ENCODE measurements around the gene MYOG. TPM values are rescaled to one million over a fixed set of nuclear protein-coding genes. Genes with fewer than 3 reads are reported as not detected.

MYOG gene
- total and polyA plus RNA-seq, 2 of the 13 experiments (the other 11 are each of a cell fraction or from before 2014, with no cell fraction given): not detected

GRCh38 chr1:203096566-203096965, 10.8 kb upstream of the MYOG start (continued):
- TF ChIP-seq, protein P1, sequence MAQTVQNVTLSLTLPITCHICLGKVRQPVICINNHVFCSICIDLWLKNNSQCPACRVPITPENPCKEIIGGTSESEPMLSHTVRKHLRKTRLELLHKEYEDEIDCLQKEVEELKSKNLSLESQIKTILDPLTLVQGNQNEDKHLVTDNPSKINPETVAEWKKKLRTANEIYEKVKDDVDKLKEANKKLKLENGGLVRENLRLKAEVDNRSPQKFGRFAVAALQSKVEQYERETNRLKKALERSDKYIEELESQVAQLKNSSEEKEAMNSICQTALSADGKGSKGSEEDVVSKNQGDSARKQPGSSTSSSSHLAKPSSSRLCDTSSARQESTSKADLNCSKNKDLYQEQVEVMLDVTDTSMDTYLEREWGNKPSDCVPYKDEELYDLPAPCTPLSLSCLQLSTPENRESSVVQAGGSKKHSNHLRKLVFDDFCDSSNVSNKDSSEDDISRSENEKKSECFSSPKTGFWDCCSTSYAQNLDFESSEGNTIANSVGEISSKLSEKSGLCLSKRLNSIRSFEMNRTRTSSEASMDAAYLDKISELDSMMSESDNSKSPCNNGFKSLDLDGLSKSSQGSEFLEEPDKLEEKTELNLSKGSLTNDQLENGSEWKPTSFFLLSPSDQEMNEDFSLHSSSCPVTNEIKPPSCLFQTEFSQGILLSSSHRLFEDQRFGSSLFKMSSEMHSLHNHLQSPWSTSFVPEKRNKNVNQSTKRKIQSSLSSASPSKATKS (CRISPR knock-in tag; IDR thresholded peaks at IDR 0.05): no peak
- TF ChIP-seq MBNL3 (CRISPR knock-in tag; conservative IDR thresholded peaks at IDR 0.05) (no peak), ZNF207 (IDR thresholded peaks at IDR 0.05; ENCODE audit: borderline replicate concordance) (no peak)

DNA sequence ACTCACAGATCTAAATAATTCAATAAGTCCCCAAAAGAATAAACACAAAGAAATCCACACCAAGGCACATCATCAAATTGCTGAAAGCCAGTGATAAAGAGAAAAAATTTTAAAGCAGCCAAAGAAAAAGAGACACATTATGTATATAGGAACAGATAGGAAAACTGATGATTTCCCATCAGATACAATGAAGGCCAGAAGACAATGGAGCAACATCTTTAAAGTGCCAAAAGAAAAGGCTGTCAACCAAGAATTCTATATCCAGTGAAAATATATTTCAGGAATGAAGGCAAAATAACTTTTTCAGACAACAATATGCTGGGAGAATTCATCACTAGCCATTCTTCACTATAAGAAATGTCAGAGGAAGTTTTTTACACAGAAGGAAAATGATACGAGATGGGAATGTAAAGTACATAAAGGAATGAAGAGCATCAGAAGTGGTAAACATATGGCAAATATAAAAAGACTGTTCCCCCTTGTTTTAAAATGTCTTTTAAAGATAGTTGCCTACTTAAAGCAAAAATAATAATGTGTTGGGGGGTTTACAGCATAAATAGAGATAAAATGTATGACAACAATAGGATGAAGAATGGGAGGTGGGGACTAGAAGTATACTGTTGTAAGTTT, 9.4 kb upstream of the MYOG start:
- intact Hi-C loops (cut with micrococcal nuclease; ENCODE audit: unreplicated experiment) (no loop called here), in situ Hi-C loops (cut with HindIII; ENCODE audit: extremely low pct_ligation_motif_present, low pct_unique_long_range_greater_than_20kb) (no loop called here)
- Histone ChIP-seq H2AFZ (ENCODE audit: low read length) (no peak overlapping the region), H3K9ac (ENCODE audit: insufficient read depth, low read depth, low read length) (no peak overlapping the region), H3K27me3 (ENCODE audit: control insufficient read depth in 1 of 2, insufficient read depth in 2 of 2, low read length in 2 of 2) (no peaks in the 10 kb centered on the region; a peak in 1 of 5 replicates), H3K4me3 (replicated peaks in 1 of 3; ENCODE audit: insufficient read depth in 1 of 3, low read depth in 2 of 3, low read length in 3 of 3) (no peak overlapping the region), H3K27ac (ENCODE audit: extremely low read length, insufficient read depth, low read length) (no peak overlapping the region), H3K9me3 (ENCODE audit: low read length) (peaks cover 13% of the 10 kb centered on the region; the same call in 1 of the 2 replicates), H3K79me2 (ENCODE audit: insufficient read depth, low read length) (no peaks in the 10 kb centered on the region), H3K4me1 (ENCODE audit: insufficient read depth, low read length) (no peaks in the 10 kb centered on the region), H4K20me1 (ENCODE audit: insufficient read depth, low read length) (no peaks in the 10 kb centered on the region), H3K4me2 (ENCODE audit: low read depth, low read length) (no peak overlapping the region), H3K36me3 (replicated peaks in 1 of 2; ENCODE audit: control insufficient read depth in 1 of 2, insufficient read depth in 2 of 2, low read length in 2 of 2) (no peaks in the 10 kb centered on the region)
- CTCF ChIA-PET (ENCODE audit: low intra/inter-chr PET ratio, low total read pairs): no interaction called here
- TF ChIP-seq ZNF317 (CRISPR knock-in tag; IDR thresholded peaks at IDR 0.05): peak; percentile 96
- no peak for TF ChIP-seq ZKSCAN5 (CRISPR knock-in tag; IDR thresholded peaks at IDR 0.05)
- 4% methylated on average over 1 of the region's 1 CpG for WGBS (ENCODE audit: low lambda C conversion rate)
- no TSS peak for BruUV-seq (replicated peaks)
- no peak for DNase-seq (ENCODE audit: low spot score)
- POLR2A ChIA-PET: no interaction called here
- no peak for ATAC-seq
- no peak for FAIRE-seq
